GM23338 (cell line): ENCODE results near the gene SPINK4. TPM values are rescaled to one million over a fixed set of nuclear protein-coding genes. Genes with fewer than 3 reads are reported as not detected.
A peak's percentile ranks its signal among the peaks of the same experiment; 100 is the strongest.

Source experiments
- ATAC-seq: fragments of 200-7000 bp; cut with Tn5 transposase; 3 replicates; pipeline ENCODE4 v1.9.1; 2020
- DNase-seq: peaks from one replicate; pipeline ENCODE4 v3.0.0-alpha.2; 2015; ENCODE audit warnings: low spot score
- H2AFZ ChIP-seq: fragments of 200-600 bp; sonication (generic); 2 replicates; pipeline ENCODE4 v1.8.0; 2016; ENCODE audit warnings: antibody characterized with exemption, mild to moderate bottlenecking, moderate library complexity
- H3F3A ChIP-seq: fragments of 200-600 bp; sonication (generic); replicated peaks from 2 replicates; pipeline ENCODE4 v1.8.0; 2017; ENCODE audit warnings: antibody characterized with exemption, mixed run types, low read depth
- H3K27ac ChIP-seq: fragments of 200-600 bp; sonication (generic); 2 replicates; pipeline ENCODE4 v1.6.1; 2016; ENCODE audit warnings: low read depth
- H3K27me3 ChIP-seq: fragments of 200-600 bp; sonication (generic); 2 replicates; pipeline ENCODE4 v1.8.0; 2016; ENCODE audit warnings: mild to moderate bottlenecking, mixed run types, moderate library complexity; ENCODE audit not compliant: insufficient read depth
- H3K36me3 ChIP-seq: fragments of 200-600 bp; sonication (generic); 2 replicates; pipeline ENCODE4 v1.8.0; 2016; ENCODE audit warnings: mild to moderate bottlenecking; ENCODE audit not compliant: insufficient read depth
- H3K4me1 ChIP-seq: fragments of 200-600 bp; sonication (generic); 2 replicates; pipeline ENCODE4 v1.8.0; 2016; ENCODE audit warnings: mild to moderate bottlenecking, moderate library complexity; ENCODE audit not compliant: insufficient read depth
- H3K4me2 ChIP-seq: fragments of 200-600 bp; sonication (generic); 2 replicates; pipeline ENCODE4 v1.7.1; 2017; ENCODE audit warnings: mixed run types
- H3K4me3 ChIP-seq: fragments of 200-600 bp; sonication (generic); 2 replicates; pipeline ENCODE4 v1.6.1; 2016; ENCODE audit warnings: mixed run types
- H3K79me2 ChIP-seq: fragments of 200-600 bp; sonication (generic); replicated peaks from 2 replicates; pipeline ENCODE4 v1.8.0; 2017; ENCODE audit warnings: mild to moderate bottlenecking; ENCODE audit not compliant: insufficient read depth
- H3K9me2 ChIP-seq: fragments of 200-600 bp; sonication (generic); 2 replicates; pipeline ENCODE4 v1.8.0; 2017; ENCODE audit not compliant: insufficient read depth
- H4K20me1 ChIP-seq: fragments of 200-600 bp; sonication (generic); replicated peaks from 2 replicates; pipeline ENCODE4 v1.8.0; 2017; ENCODE audit warnings: mild to moderate bottlenecking; ENCODE audit not compliant: insufficient read depth
- H3K27ac Mint-ChIP-seq: 2 replicates; pipeline ENCODE4 v1.8.0; 2020; ENCODE audit warnings: inconsistent platforms, mild to moderate bottlenecking, moderate library complexity, mixed read lengths
- H3K27me3 Mint-ChIP-seq: 3 replicates; pipeline ENCODE4 v1.8.0; 2022; ENCODE audit warnings: low read depth, mild to moderate bottlenecking, moderate library complexity, mixed read lengths, inconsistent platforms; ENCODE audit not compliant: insufficient read depth, poor library complexity
- H3K36me3 Mint-ChIP-seq: 3 replicates; pipeline ENCODE4 v1.8.0; 2021; ENCODE audit warnings: low read depth, mild to moderate bottlenecking, inconsistent platforms, moderate library complexity, mixed read lengths
- H3K4me1 Mint-ChIP-seq: 3 replicates; pipeline ENCODE4 v1.8.0; 2020; ENCODE audit warnings: mild to moderate bottlenecking, inconsistent platforms, mixed read lengths
- H3K4me3 Mint-ChIP-seq: 3 replicates; pipeline ENCODE4 v1.8.0; 2021; ENCODE audit warnings: moderate library complexity, mild to moderate bottlenecking, inconsistent platforms, mixed read lengths
- H3K9me3 Mint-ChIP-seq: 3 replicates; pipeline ENCODE4 v1.8.0; 2020; ENCODE audit warnings: moderate library complexity, mild to moderate bottlenecking, inconsistent platforms, mixed read lengths
- CREB1 ChIP-seq: fragments of 250-450 bp; sonication (Bioruptor Pico); IDR thresholded peaks from 2 replicates; pipeline ENCODE4 v1.5.0; 2020; ENCODE audit warnings: low read depth, mild to moderate bottlenecking, moderate library complexity
- CTCF ChIP-seq, 2 experiments: fragments of 200-600 bp in 1 of 2; sonication (generic) in 1 of 2; conservative IDR thresholded peaks; 2 replicates each; pipeline versions ENCODE4 v1.5.1 to v1.6.1; 2016 to 2017; ENCODE audit warnings: antibody characterized with exemption in 2 of 2, low read depth in 2 of 2, mild to moderate bottlenecking in 2 of 2, moderate library complexity in 1 of 2
- ETS1 ChIP-seq: IDR thresholded peaks from 2 replicates; pipeline ENCODE4 v1.6.1; 2016; ENCODE audit warnings: antibody characterized with exemption
- EZH2 ChIP-seq: fragments of 200-600 bp; sonication (generic); IDR thresholded peaks from one replicate; pipeline ENCODE4 v1.8.0; 2017; ENCODE audit warnings: antibody characterized with exemption, mild to moderate bottlenecking, low read depth; ENCODE audit not compliant: unreplicated experiment
- EZH2phosphoT487 ChIP-seq: fragments of 200-600 bp; sonication (generic); IDR thresholded peaks from one replicate; pipeline ENCODE4 v1.8.1; 2018; ENCODE audit warnings: antibody characterized with exemption; ENCODE audit not compliant: unreplicated experiment
- JUNB ChIP-seq: IDR thresholded peaks from one replicate; pipeline ENCODE4 v1.6.1; 2016; ENCODE audit warnings: antibody characterized with exemption; ENCODE audit not compliant: unreplicated experiment
- NANOG ChIP-seq: IDR thresholded peaks from 2 replicates; pipeline ENCODE4 v1.6.1; 2016; ENCODE audit warnings: antibody characterized with exemption, borderline replicate concordance
- POLR2AphosphoS5 ChIP-seq: IDR thresholded peaks from 2 replicates; pipeline ENCODE4 v1.6.1; 2016; ENCODE audit warnings: antibody characterized with exemption, low read depth
- REST ChIP-seq: IDR thresholded peaks from one replicate; pipeline ENCODE4 v1.6.1; 2018; ENCODE audit warnings: antibody characterized with exemption; ENCODE audit not compliant: unreplicated experiment
- STAT1 ChIP-seq: IDR thresholded peaks from one replicate; pipeline ENCODE4 v1.6.1; 2016; ENCODE audit warnings: antibody characterized with exemption; ENCODE audit not compliant: unreplicated experiment
- ZNF114 ChIP-seq: fragments of 250-450 bp; sonication (Bioruptor Pico); IDR thresholded peaks from 2 replicates; pipeline ENCODE4 v1.5.0; 2020; ENCODE audit warnings: mild to moderate bottlenecking, moderate library complexity
- ZNF331 ChIP-seq: fragments of 250-450 bp; sonication (Bioruptor Pico); IDR thresholded peaks from 2 replicates; pipeline ENCODE4 v1.5.0; 2020; ENCODE audit warnings: low read depth, mild to moderate bottlenecking, moderate library complexity
- ZNF462 ChIP-seq: fragments of 250-450 bp; sonication (Bioruptor Pico); IDR thresholded peaks from 2 replicates; pipeline ENCODE4 v1.5.0; 2020; ENCODE audit warnings: mild to moderate bottlenecking, moderate library complexity
- polyA plus RNA-seq: library from polyadenylated mRNA; unstranded; fragments of >200 nt; fragmentation: Nextera tagmentation; extraction: Ambion mirVana; gene quantifications from 2 replicates; pipeline ENCODE4 v1.2.1, GENCODE V29; 2016
- total RNA-seq: library from RNA; depleted of rRNA; stranded (reverse); fragments of >200 nt; shearing (Covaris generic); gene quantifications from 2 replicates; pipeline ENCODE4 v1.2.3, GENCODE V29; 2014

Gene SPINK4
- total and polyA plus RNA-seq, 2 experiments from 2014 or later: not detected

GRCh38 chr9:33246269-33246860, 6.4 kb downstream of the SPINK4 start:
- H4K20me1 ChIP-seq: no peaks in the 10 kb centered on the region
- H3K9me2 ChIP-seq: no peaks in the 10 kb centered on the region
- H3K79me2 ChIP-seq: no peaks in the 10 kb centered on the region
- H3K27me3 Mint-ChIP-seq: peaks cover 10% of the 10 kb centered on the region
- H3F3A ChIP-seq: no peaks in the 10 kb centered on the region
- TF ChIP-seq ZNF114 (CRISPR knock-in tag): no peak
- no peak for TF ChIP-seq ZNF331 (CRISPR knock-in tag)
- TF ChIP-seq STAT1: no peak
- TF ChIP-seq EZH2phosphoT487: no peak
- no peak for TF ChIP-seq EZH2
- no peak for TF ChIP-seq JUNB
- TF ChIP-seq POLR2AphosphoS5: no peak
- TF ChIP-seq ZNF462 (CRISPR knock-in tag): no peak
- no peak for TF ChIP-seq CTCF (conservative IDR thresholded peaks at IDR 0.05; ENCODE audit: low read depth in 2 of 2)
- no peak for TF ChIP-seq NANOG
- no peak for TF ChIP-seq REST
- no peak for TF ChIP-seq ETS1
- TF ChIP-seq CREB1: no peak
- DNase-seq (no peak), ATAC-seq (no peak)
- H3K9me3 Mint-ChIP-seq: no peaks in the 10 kb centered on the region; the same call in 2 of the 3 replicates
- H3K4me2 ChIP-seq: no peak overlapping the region
- H3K36me3 ChIP-seq: no peaks in the 10 kb centered on the region
- no peak overlapping the region for H3K27ac ChIP-seq
- no peak overlapping the region for H2AFZ ChIP-seq
- H3K4me1 Mint-ChIP-seq: no peaks in the 10 kb centered on the region
- no peaks in the 10 kb centered on the region for H3K27me3 ChIP-seq
- H3K4me3 Mint-ChIP-seq: no peak overlapping the region
- no peak overlapping the region for H3K4me3 ChIP-seq
- no peaks in the 10 kb centered on the region for H3K4me1 ChIP-seq
- no peaks in the 10 kb centered on the region; the same call in 2 of the 3 replicates for H3K36me3 Mint-ChIP-seq
- 0 out of 2 replicates have a peak overlapping the region, but pooled peaks have one; percentile 2 for H3K27ac Mint-ChIP-seq
